HepG2 (cell line): ENCODE data around the gene ZDHHC11. TPM values are rescaled to one million over a fixed set of nuclear protein-coding genes. Genes with fewer than 3 reads are reported as not detected.

Source experiments
- AGO1 ChIP-seq: fragments of 200-400 bp; formaldehyde crosslinking; IDR thresholded peaks from 2 replicates; pipeline ENCODE4 v1.6.1; 2017; ENCODE audit warnings: mild to moderate bottlenecking, low read depth, low read length, moderate library complexity; ENCODE audit not compliant: poor library complexity, severe bottlenecking
- CREB1 ChIP-seq, 2 experiments: fragments of 450-650 bp in 1 of 2; IDR thresholded peaks; 2 replicates each; pipeline ENCODE4 v1.6.1; 2016 to 2017; ENCODE audit warnings: control low read depth in 1 of 2, mild to moderate bottlenecking in 1 of 2, missing compliant biosample characterization in 1 of 2, missing genetic modification characterization in 1 of 2
- GABPB1 ChIP-seq: IDR thresholded peaks from 2 replicates; pipeline ENCODE4 v1.6.1; 2016; ENCODE audit warnings: mild to moderate bottlenecking, missing genetic modification reagents, moderate library complexity, missing compliant biosample characterization
- MXD4 ChIP-seq: IDR thresholded peaks from 2 replicates; pipeline ENCODE4 v1.6.1; 2016; ENCODE audit warnings: mild to moderate bottlenecking, missing biosample characterization, missing genetic modification reagents
- NFAT5 ChIP-seq: sonication (generic); formaldehyde crosslinking; IDR thresholded peaks from 2 replicates; pipeline ENCODE4 v1.4.0; 2020; ENCODE audit warnings: missing genetic modification reagents
- ZFY ChIP-seq: sonication (generic); formaldehyde crosslinking; IDR thresholded peaks from 2 replicates; pipeline ENCODE4 v1.4.0; 2020; ENCODE audit warnings: missing genetic modification reagents
- ZMYM3 ChIP-seq: sonication (generic); formaldehyde crosslinking; IDR thresholded peaks from 2 replicates; pipeline ENCODE4 v1.5.1; 2020; ENCODE audit warnings: mild to moderate bottlenecking, missing genetic modification reagents
- ZNF232 ChIP-seq: sonication (generic); formaldehyde crosslinking; IDR thresholded peaks from 2 replicates; pipeline ENCODE4 v1.4.0; 2020; ENCODE audit warnings: missing genetic modification reagents, borderline replicate concordance
- ZNF263 ChIP-seq: sonication (generic); formaldehyde crosslinking; IDR thresholded peaks from 2 replicates; pipeline ENCODE4 v1.4.0; 2020; ENCODE audit warnings: missing genetic modification reagents
- ZNF605 ChIP-seq: sonication (generic); formaldehyde crosslinking; IDR thresholded peaks from 2 replicates; pipeline ENCODE4 v1.8.0; 2022; ENCODE audit warnings: mild to moderate bottlenecking, missing genetic modification reagents
- ZSCAN21 ChIP-seq: sonication (generic); formaldehyde crosslinking; IDR thresholded peaks from 2 replicates; pipeline ENCODE4 v1.8.0; 2022; ENCODE audit warnings: mild to moderate bottlenecking, missing genetic modification reagents, moderate library complexity, borderline replicate concordance
- polyA plus RNA-seq, 8 experiments: library from polyadenylated mRNA; depleted of rRNA in 3 of 8; stranded (reverse) in 7 of 8; unstranded in 1 of 8; fragments of >200 nt; fragmentation: Illumina TruSeq in 4 of 8; extraction: Trizol in 4 of 8; gene quantifications; 2 replicates each; pipeline versions ENCODE4 v1.2.1 to v1.2.3, GENCODE V29; 2011 to 2016; ENCODE audit warnings: low read depth in 4 of 8, missing spikeins in 1 of 8, mixed read lengths in 1 of 8; ENCODE audit not compliant: insufficient read depth in 1 of 8
- total RNA-seq, 5 experiments: library from RNA; depleted of rRNA; stranded (reverse); fragments of >200 nt; fragmentation: Illumina TruSeq; extraction: Trizol; gene quantifications; 2 replicates each; pipeline ENCODE4 v1.2.3, GENCODE V29; 2016; ENCODE audit warnings: low read depth in 1 of 5
- TF ChIP-seq, protein P1 (sequence below): sonication (generic); formaldehyde crosslinking; IDR thresholded peaks from 2 replicates; pipeline ENCODE4 v1.4.0; 2020; ENCODE audit warnings: missing genetic modification reagents
- TF ChIP-seq, protein P2 (sequence below): sonication (generic); formaldehyde crosslinking; IDR thresholded peaks from 2 replicates; pipeline ENCODE4 v1.5.0; 2020; ENCODE audit warnings: missing genetic modification reagents
- TF ChIP-seq, protein P3 (sequence below): sonication (generic); formaldehyde crosslinking; IDR thresholded peaks from 2 replicates; pipeline ENCODE4 v1.8.0; 2022; ENCODE audit warnings: mild to moderate bottlenecking, missing genetic modification reagents
- TF ChIP-seq, protein P4 (sequence below): conservative IDR thresholded peaks from 2 replicates; pipeline ENCODE4 v1.6.1; 2018; ENCODE audit warnings: missing genetic modification reagents

Gene ZDHHC11
- total and polyA plus RNA-seq, 2 of the 13 experiments (the other 11 are each of a cell fraction or from before 2014, with no cell fraction given) = 2.1 to 4.0 TPM

GRCh38 chr5:850511-851006 is at the start of gene ZDHHC11 (continued):
- TF ChIP-seq, protein P1, sequence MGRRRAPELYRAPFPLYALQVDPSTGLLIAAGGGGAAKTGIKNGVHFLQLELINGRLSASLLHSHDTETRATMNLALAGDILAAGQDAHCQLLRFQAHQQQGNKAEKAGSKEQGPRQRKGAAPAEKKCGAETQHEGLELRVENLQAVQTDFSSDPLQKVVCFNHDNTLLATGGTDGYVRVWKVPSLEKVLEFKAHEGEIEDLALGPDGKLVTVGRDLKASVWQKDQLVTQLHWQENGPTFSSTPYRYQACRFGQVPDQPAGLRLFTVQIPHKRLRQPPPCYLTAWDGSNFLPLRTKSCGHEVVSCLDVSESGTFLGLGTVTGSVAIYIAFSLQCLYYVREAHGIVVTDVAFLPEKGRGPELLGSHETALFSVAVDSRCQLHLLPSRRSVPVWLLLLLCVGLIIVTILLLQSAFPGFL (CRISPR knock-in tag) = no peak
- TF ChIP-seq MXD4 (0 out of 2 replicates have a peak, but pooled peaks have one; percentile 46), AGO1 (peak; percentile 37), ZNF263 (CRISPR knock-in tag) (peak; percentile 78), ZFY (0 out of 2 replicates have a peak, but pooled peaks have one; percentile 23), ZSCAN21 (CRISPR knock-in tag) (0 out of 2 replicates have a peak, but pooled peaks have one; percentile 41), NFAT5 (CRISPR knock-in tag) (peak; percentile 23; the same call in 1 of the 2 replicates), ZNF605 (CRISPR knock-in tag) (peak; percentile 38; the same call in 1 of the 2 replicates), ZMYM3 (no peak), CREB1 (IDR thresholded peaks at IDR 0.05) (0 out of 2 replicates have a peak, but pooled peaks have one; percentile 14), CREB1 (CRISPR knock-in tag; IDR thresholded peaks at IDR 0.05) (no peak), GABPB1 (peak; percentile 35; the same call in 1 of the 2 replicates), ZNF232 (CRISPR knock-in tag) (0 out of 2 replicates have a peak, but pooled peaks have one; percentile 54)
- TF ChIP-seq, protein P2, sequence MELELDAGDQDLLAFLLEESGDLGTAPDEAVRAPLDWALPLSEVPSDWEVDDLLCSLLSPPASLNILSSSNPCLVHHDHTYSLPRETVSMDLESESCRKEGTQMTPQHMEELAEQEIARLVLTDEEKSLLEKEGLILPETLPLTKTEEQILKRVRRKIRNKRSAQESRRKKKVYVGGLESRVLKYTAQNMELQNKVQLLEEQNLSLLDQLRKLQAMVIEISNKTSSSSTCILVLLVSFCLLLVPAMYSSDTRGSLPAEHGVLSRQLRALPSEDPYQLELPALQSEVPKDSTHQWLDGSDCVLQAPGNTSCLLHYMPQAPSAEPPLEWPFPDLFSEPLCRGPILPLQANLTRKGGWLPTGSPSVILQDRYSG = no peak
- TF ChIP-seq, protein P3, sequence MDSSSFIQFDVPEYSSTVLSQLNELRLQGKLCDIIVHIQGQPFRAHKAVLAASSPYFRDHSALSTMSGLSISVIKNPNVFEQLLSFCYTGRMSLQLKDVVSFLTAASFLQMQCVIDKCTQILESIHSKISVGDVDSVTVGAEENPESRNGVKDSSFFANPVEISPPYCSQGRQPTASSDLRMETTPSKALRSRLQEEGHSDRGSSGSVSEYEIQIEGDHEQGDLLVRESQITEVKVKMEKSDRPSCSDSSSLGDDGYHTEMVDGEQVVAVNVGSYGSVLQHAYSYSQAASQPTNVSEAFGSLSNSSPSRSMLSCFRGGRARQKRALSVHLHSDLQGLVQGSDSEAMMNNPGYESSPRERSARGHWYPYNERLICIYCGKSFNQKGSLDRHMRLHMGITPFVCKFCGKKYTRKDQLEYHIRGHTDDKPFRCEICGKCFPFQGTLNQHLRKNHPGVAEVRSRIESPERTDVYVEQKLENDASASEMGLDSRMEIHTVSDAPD (CRISPR knock-in tag) = no peak
- TF ChIP-seq, protein P4, sequence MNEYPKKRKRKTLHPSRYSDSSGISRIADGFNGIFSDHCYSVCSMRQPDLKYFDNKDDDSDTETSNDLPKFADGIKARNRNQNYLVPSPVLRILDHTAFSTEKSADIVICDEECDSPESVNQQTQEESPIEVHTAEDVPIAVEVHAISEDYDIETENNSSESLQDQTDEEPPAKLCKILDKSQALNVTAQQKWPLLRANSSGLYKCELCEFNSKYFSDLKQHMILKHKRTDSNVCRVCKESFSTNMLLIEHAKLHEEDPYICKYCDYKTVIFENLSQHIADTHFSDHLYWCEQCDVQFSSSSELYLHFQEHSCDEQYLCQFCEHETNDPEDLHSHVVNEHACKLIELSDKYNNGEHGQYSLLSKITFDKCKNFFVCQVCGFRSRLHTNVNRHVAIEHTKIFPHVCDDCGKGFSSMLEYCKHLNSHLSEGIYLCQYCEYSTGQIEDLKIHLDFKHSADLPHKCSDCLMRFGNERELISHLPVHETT = no peak
